Neuronal stem cell (in vitro differentiated cells): ENCODE data around the gene DIP2C.
A peak's percentile ranks its signal among the peaks of the same experiment; 100 is the strongest.

ENCODE experiments used
- DNase-seq: peaks from one replicate; pipeline ENCODE4 v3.0.0-alpha.2; 2013; ENCODE audit warnings: low spot score
- H2AFZ ChIP-seq: one replicate; pipeline ENCODE4 v1.6.1; 2013; ENCODE audit warnings: mild to moderate bottlenecking, low read length, inconsistent platforms
- H2AK5ac ChIP-seq: 2 replicates; pipeline ENCODE4 v1.6.1; 2013; ENCODE audit warnings: low read depth, mild to moderate bottlenecking, inconsistent platforms, low read length, moderate library complexity, mixed read lengths
- H2BK120ac ChIP-seq: 2 replicates; pipeline ENCODE4 v1.6.1; 2013; ENCODE audit warnings: low read depth, mild to moderate bottlenecking, inconsistent platforms, low read length, moderate library complexity, mixed read lengths
- H2BK12ac ChIP-seq: one replicate; pipeline ENCODE4 v1.6.1; 2013; ENCODE audit warnings: low read length, inconsistent platforms
- H2BK15ac ChIP-seq: 2 replicates; pipeline ENCODE4 v1.6.1; 2013; ENCODE audit warnings: mild to moderate bottlenecking, low read length, inconsistent platforms, mixed read lengths
- H2BK5ac ChIP-seq: one replicate; pipeline ENCODE4 v1.6.1; 2013; ENCODE audit warnings: inconsistent platforms, mild to moderate bottlenecking, low read length, moderate library complexity
- H3K14ac ChIP-seq: one replicate; pipeline ENCODE4 v1.6.1; 2013; ENCODE audit warnings: low read length, inconsistent platforms
- H3K18ac ChIP-seq: 2 replicates; pipeline ENCODE4 v1.6.1; 2013; ENCODE audit warnings: low read length, inconsistent platforms
- H3K23ac ChIP-seq: 2 replicates; pipeline ENCODE4 v1.6.1; 2013; ENCODE audit warnings: low read depth, mild to moderate bottlenecking, mixed read lengths, low read length, inconsistent platforms; ENCODE audit not compliant: poor library complexity
- H3K27ac ChIP-seq: replicated peaks from 3 replicates; pipeline ENCODE4 v1.5.1; 2013; ENCODE audit warnings: low read length, inconsistent platforms
- H3K27me3 ChIP-seq, 3 experiments: 2 replicates each; pipeline ENCODE4 v1.6.1; 2013; ENCODE audit warnings: low read length in 3 of 3, mild to moderate bottlenecking in 2 of 3, inconsistent platforms in 1 of 3, low read depth in 1 of 3, mixed read lengths in 1 of 3, moderate library complexity in 1 of 3; ENCODE audit not compliant: control insufficient read depth in 3 of 3, insufficient read depth in 3 of 3
- H3K36me3 ChIP-seq, 2 donors: replicated peaks in 1 of 2; 2 replicates each; pipeline ENCODE4 v1.6.1; 2013; ENCODE audit warnings: low read length in 2 of 2; ENCODE audit not compliant: control insufficient read depth in 2 of 2, insufficient read depth in 2 of 2
- H3K4ac ChIP-seq: 2 replicates; pipeline ENCODE4 v1.6.1; 2013; ENCODE audit warnings: inconsistent platforms, mild to moderate bottlenecking, low read length, moderate library complexity
- H3K4me1 ChIP-seq, 2 donors: 1 replicate in 1 of 2; 2 replicates in 1 of 2; pipeline ENCODE4 v1.6.1; 2013; ENCODE audit warnings: low read length in 2 of 2, low read depth in 1 of 2; ENCODE audit not compliant: control insufficient read depth in 2 of 2, insufficient read depth in 1 of 2
- H3K4me2 ChIP-seq: one replicate; pipeline ENCODE4 v1.6.1; 2013; ENCODE audit warnings: mild to moderate bottlenecking, low read length, inconsistent platforms; ENCODE audit not compliant: insufficient read depth, poor library complexity, severe bottlenecking
- H3K4me3 ChIP-seq, 2 donors: 2 replicates each; pipeline ENCODE4 v1.5.1; 2013; ENCODE audit warnings: low read length in 2 of 2, mild to moderate bottlenecking in 2 of 2, inconsistent platforms in 1 of 2, moderate library complexity in 1 of 2
- H3K79me1 ChIP-seq: one replicate; pipeline ENCODE4 v1.6.1; 2013; ENCODE audit warnings: low read depth, mild to moderate bottlenecking, inconsistent platforms, low read length, moderate library complexity
- H3K9ac ChIP-seq: one replicate; pipeline ENCODE4 v1.6.1; 2013; ENCODE audit warnings: mild to moderate bottlenecking, low read depth, low read length, inconsistent platforms; ENCODE audit not compliant: poor library complexity
- H3K9me3 ChIP-seq, 2 donors: replicated peaks in 1 of 2; 2 replicates each; pipeline versions ENCODE3 to v1.6.1; 2013; ENCODE audit warnings: low read length in 2 of 2, mild to moderate bottlenecking in 2 of 2, inconsistent platforms in 1 of 2, low read depth in 1 of 2, mixed read lengths in 1 of 2, moderate library complexity in 1 of 2; ENCODE audit not compliant: control insufficient read depth in 2 of 2, insufficient read depth in 1 of 2
- H4K8ac ChIP-seq: one replicate; pipeline ENCODE4 v1.6.1; 2013; ENCODE audit warnings: low read depth, mild to moderate bottlenecking, inconsistent platforms, low read length, moderate library complexity
- H4K91ac ChIP-seq: one replicate; pipeline ENCODE4 v1.6.1; 2013; ENCODE audit warnings: low read length, low read depth, mild to moderate bottlenecking, inconsistent platforms; ENCODE audit not compliant: poor library complexity
- WGBS, 2 donors: extraction: QIAGEN DNeasy Blood & Tissue Kit; methylation state at CpG; one replicate each; pipeline ENCODE4 v1.1.7; 2013; ENCODE audit warnings: missing lambda C conversion rate in 2 of 2, mixed read lengths in 1 of 2; ENCODE audit not compliant: insufficient read length in 2 of 2, insufficient replicate concordance in 1 of 2; ENCODE audit errors: extremely low coverage in 2 of 2; 5-methylcytosine and 5-hydroxymethylcytosine counted together

DIP2C gene

GRCh38 chr10:672992-673391, 16.5 kb downstream of the DIP2C start:
- Histone ChIP-seq H3K4me2 (no peak overlapping the region), H3K4me1 (peaks cover 0 to 5% of the 10 kb centered on the region in 2 donors), H3K23ac (peak overlapping the region; percentile 7), H4K8ac (no peak overlapping the region), H3K36me3 (peaks cover 0 to 2% of the 10 kb centered on the region in 2 donors), H2BK5ac (no peak overlapping the region), H3K9ac (no peak overlapping the region), H2AFZ (no peak overlapping the region), H3K14ac (no peak overlapping the region), H3K4me3 (no peak overlapping the region), H2BK120ac (no peak overlapping the region), H3K27me3 (no peaks in the 10 kb centered on the region), H3K4ac (no peak overlapping the region), H3K27ac (no peak overlapping the region), H2BK12ac (no peak overlapping the region), H3K18ac (no peak overlapping the region), H2BK15ac (no peak overlapping the region), H2AK5ac (no peak overlapping the region), H4K91ac (no peak overlapping the region), H3K79me1 (peaks cover 19% of the 10 kb centered on the region), H3K9me3 (peaks cover 3 to 17% of the 10 kb centered on the region in 2 donors)
- DNase-seq: no peak
- WGBS, 2 donors: no CpG with 5 or more reads among the region's 5 CpGs

GRCh38 chr10:672203-672602, 17.3 kb downstream of the DIP2C start:
- H3K4me3 ChIP-seq: peak overlapping the region in 1 of 2 donors; percentile 32
- peak overlapping the region; percentile 76 for H4K91ac ChIP-seq
- peaks cover 0 to 2% of the 10 kb centered on the region in 2 donors for H3K36me3 ChIP-seq
- no peak overlapping the region for H4K8ac ChIP-seq
- H3K4ac ChIP-seq: no peak overlapping the region
- H3K27me3 ChIP-seq: no peaks in the 10 kb centered on the region
- peaks cover 0 to 7% of the 10 kb centered on the region in 2 donors for H3K4me1 ChIP-seq
- no peak overlapping the region for H3K4me2 ChIP-seq
- H2BK12ac ChIP-seq: no peak overlapping the region
- peak overlapping the region; percentile 20 for H3K18ac ChIP-seq
- H3K27ac ChIP-seq: no peak overlapping the region
- H2AFZ ChIP-seq: no peak overlapping the region
- peaks cover 24% of the 10 kb centered on the region for H3K79me1 ChIP-seq
- DNase-seq: no peak
- H2BK120ac ChIP-seq: peak overlapping the region; percentile 24
- H3K9ac ChIP-seq: peak overlapping the region; percentile 54
- peak overlapping the region; percentile 49 for H3K14ac ChIP-seq
- WGBS, 2 donors: no CpG with 5 or more reads among the region's 24 CpGs
- no peak overlapping the region for H2BK5ac ChIP-seq
- peak overlapping the region; percentile 32 for H3K23ac ChIP-seq
- peaks cover 6 to 17% of the 10 kb centered on the region in 2 donors for H3K9me3 ChIP-seq
- H2AK5ac ChIP-seq: no peak overlapping the region
- no peak overlapping the region for H2BK15ac ChIP-seq

GRCh38 chr10:670990-671389, 18.5 kb downstream of the DIP2C start:
- Histone ChIP-seq H2AFZ (no peak overlapping the region), H2BK12ac (no peak overlapping the region), H2BK5ac (no peak overlapping the region), H3K27me3 (no peaks in the 10 kb centered on the region), H3K4ac (no peak overlapping the region), H3K4me1 (peaks cover 0 to 7% of the 10 kb centered on the region in 2 donors), H3K4me3 (no peak overlapping the region), H3K79me1 (peaks cover 26% of the 10 kb centered on the region), H3K18ac (no peak overlapping the region), H4K91ac (no peak overlapping the region), H2AK5ac (no peak overlapping the region), H3K14ac (no peak overlapping the region), H3K9me3 (peaks cover 6 to 15% of the 10 kb centered on the region in 2 donors), H3K4me2 (no peak overlapping the region), H3K23ac (no peak overlapping the region), H3K9ac (no peak overlapping the region), H2BK15ac (no peak overlapping the region), H3K36me3 (peaks cover 0 to 2% of the 10 kb centered on the region in 2 donors), H2BK120ac (no peak overlapping the region), H3K27ac (no peak overlapping the region), H4K8ac (no peak overlapping the region)
- DNase-seq: no peak
- WGBS, 2 donors: no CpG with 5 or more reads among the region's 26 CpGs

- H2BK15ac ChIP-seq: no peak overlapping the region
- no peak overlapping the region for H2BK5ac ChIP-seq
- H3K79me1 ChIP-seq: peaks cover 27% of the 10 kb centered on the region
- peaks cover 6 to 7% of the 10 kb centered on the region in 2 donors for H3K9me3 ChIP-seq
- H2BK120ac ChIP-seq: no peak overlapping the region
- H4K8ac ChIP-seq: no peak overlapping the region
- H3K14ac ChIP-seq: no peak overlapping the region
- no peak overlapping the region for H3K27ac ChIP-seq
- DNase-seq: no peak
- H3K4me1 ChIP-seq: peaks cover 0 to 7% of the 10 kb centered on the region in 2 donors
- H3K4me2 ChIP-seq: no peak overlapping the region
- peak overlapping the region; percentile 34 for H2BK12ac ChIP-seq
- H2AFZ ChIP-seq: no peak overlapping the region
- H4K91ac ChIP-seq: no peak overlapping the region
- peaks cover 0 to 2% of the 10 kb centered on the region in 2 donors for H3K36me3 ChIP-seq
- no peaks in the 10 kb centered on the region for H3K27me3 ChIP-seq
- H3K18ac ChIP-seq: peak overlapping the region; percentile 21
- peak overlapping the region; percentile 69 for H3K23ac ChIP-seq
- H3K4me3 ChIP-seq: peak overlapping the region in 1 of 2 donors; percentile 69
- no CpG with 5 or more reads among the region's 19 CpGs for WGBS, 2 donors
- no peak overlapping the region for H2AK5ac ChIP-seq
- H3K9ac ChIP-seq: peak overlapping the region; percentile 82
- no peak overlapping the region for H3K4ac ChIP-seq
These were observed 19.4 kb downstream of the DIP2C start for GRCh38 chr10:670038-670437.
